22Rv1 (cell line): ENCODE results near the gene PSMB8.

Source experiments
- H3K27ac ChIP-seq: fragments of 450-650 bp; 2 replicates; pipeline ENCODE4 v1.5.1; 2017
- ZFX ChIP-seq: fragments of 450-650 bp; IDR thresholded peaks from 2 replicates; pipeline ENCODE4 v1.6.1; 2017; ENCODE audit warnings: antibody characterized with exemption, borderline replicate concordance
- TF ChIP-seq, protein P1 (sequence below): fragments of 450-650 bp; IDR thresholded peaks from 2 replicates; pipeline ENCODE4 v1.5.1; 2017; ENCODE audit warnings: mild to moderate bottlenecking

PSMB8 gene

DNA sequence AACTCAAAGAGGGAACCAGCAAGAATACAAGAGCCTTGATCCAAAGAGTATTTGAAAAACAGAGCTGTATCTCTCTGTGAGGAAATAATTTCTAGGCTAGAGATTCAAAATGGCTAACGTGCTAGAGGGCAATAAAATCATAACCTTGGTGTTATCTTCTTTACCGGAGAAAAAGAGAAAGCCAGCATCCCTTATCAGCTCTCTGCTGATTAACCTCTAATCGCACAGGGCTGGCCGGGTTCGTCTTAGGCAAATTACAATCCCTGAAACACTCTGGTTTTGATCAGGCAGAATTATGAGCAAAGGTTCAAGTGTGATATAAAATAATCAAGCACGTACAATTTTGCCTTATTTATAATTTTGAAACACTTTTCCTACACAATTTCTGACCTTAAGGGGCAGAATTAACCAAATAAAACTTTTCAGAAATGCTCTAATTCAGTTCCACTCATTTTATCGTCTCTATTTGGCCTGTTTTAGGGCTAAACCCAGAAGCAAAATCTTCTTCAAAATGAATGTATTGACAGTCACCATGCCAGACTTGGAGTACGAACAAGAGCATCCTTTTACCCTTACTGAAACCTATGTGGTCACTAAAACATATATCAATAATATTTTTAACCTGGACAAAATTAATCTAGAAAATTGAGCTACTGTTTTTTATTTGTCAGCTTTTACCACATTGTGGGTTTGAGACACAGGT lies 23.9 kb upstream of the PSMB8 start:
- H3K27ac ChIP-seq: no peak overlapping the region
- no peak for TF ChIP-seq ZFX
- TF ChIP-seq, protein P1, sequence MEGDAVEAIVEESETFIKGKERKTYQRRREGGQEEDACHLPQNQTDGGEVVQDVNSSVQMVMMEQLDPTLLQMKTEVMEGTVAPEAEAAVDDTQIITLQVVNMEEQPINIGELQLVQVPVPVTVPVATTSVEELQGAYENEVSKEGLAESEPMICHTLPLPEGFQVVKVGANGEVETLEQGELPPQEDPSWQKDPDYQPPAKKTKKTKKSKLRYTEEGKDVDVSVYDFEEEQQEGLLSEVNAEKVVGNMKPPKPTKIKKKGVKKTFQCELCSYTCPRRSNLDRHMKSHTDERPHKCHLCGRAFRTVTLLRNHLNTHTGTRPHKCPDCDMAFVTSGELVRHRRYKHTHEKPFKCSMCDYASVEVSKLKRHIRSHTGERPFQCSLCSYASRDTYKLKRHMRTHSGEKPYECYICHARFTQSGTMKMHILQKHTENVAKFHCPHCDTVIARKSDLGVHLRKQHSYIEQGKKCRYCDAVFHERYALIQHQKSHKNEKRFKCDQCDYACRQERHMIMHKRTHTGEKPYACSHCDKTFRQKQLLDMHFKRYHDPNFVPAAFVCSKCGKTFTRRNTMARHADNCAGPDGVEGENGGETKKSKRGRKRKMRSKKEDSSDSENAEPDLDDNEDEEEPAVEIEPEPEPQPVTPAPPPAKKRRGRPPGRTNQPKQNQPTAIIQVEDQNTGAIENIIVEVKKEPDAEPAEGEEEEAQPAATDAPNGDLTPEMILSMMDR: no peak

DNA sequence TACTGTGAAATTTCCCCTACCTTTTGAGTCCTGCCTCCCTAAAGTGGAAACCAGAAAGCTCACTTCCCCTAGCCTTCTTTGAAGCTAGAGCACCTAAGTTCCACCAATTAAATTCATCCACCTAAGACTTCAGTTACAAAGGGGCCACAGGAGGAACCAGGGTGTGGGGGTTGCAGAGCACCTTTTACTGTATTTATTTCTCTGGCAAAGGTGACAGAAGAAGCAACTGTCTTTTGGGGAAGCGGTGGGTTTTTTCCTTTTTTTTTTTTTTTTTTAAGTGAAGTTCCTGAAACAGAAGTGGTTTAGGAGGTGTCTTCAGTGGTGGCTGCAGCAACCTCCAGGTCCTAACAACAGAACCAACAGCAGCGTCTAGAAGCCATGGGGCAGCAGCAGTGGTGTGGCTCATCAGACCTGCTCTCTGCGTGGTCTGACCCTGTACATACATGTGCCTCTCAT lies 23.2 kb upstream of the PSMB8 start:
- TF ChIP-seq, protein P1: no peak
- TF ChIP-seq ZFX: no peak
- H3K27ac ChIP-seq: no peak overlapping the region

DNA sequence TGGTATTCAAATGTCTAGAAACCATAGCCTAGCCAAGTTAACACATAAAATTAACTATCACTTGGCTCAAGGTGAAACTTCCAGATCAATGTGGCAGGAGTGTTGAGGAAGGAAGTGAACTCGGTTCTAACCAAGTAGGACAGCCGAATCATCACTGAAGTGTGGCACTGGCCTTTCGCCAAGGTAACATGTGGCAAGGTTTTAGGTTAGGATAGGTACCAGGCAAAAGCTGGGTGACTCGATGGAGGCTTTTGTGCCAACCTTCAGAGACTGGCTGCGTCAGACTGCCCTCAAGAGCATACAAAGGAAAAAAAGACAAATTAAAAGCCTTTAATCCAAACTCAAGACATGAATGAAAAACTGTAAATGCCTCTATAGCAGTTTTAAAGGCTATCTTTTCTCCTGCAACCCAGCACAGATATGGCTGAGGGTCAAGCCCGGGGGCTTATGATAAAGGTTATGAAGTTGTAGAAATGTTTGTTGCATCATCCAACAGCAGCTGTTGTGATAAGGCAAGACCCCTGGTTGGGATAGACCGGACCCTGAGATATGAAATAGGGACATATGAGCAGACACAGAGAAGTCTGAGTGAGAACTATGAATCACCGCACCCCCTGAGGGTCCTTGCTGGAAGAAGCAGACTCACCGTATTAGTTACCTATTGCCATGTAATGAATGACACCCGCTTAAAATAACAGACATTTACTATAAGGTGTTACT lies 22.0 kb upstream of the PSMB8 start:
- no peak for TF ChIP-seq ZFX
- TF ChIP-seq, protein P1: no peak
- H3K27ac ChIP-seq: no peak overlapping the region

DNA sequence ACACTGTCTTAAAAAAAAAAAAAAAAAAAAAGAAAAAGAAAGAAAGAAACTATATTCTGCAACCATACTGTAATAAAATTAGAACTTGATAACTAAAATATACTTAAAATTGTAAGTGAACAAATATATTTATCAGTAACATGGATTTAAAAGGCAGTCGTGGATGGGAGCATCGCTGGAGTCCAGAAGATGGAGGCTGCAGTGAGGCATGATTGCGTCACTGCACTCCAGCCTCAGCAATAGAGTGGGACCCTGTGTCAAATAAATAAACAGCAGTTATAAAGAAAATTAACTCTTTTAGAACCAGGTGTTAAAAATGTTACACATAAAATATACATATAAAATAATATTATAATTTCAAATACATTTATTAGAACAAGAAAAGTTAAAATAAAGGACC lies 18.9 kb upstream of the PSMB8 start:
- no peak for TF ChIP-seq ZFX
- TF ChIP-seq, protein P1: no peak
- no peak overlapping the region for H3K27ac ChIP-seq

GRCh38 chr6:32860674-32861073 lies 16.8 kb upstream of the PSMB8 start:
- no peak for TF ChIP-seq ZFX
- TF ChIP-seq, protein P1: no peak
- H3K27ac ChIP-seq: no peak overlapping the region

- TF ChIP-seq ZFX: no peak
- TF ChIP-seq, protein P1: no peak
- no peak overlapping the region for H3K27ac ChIP-seq
These were observed 14.3 kb upstream of the PSMB8 start for GRCh38 chr6:32858194-32858593.
